ENCODE data around the gene TRIM14. TPM values are rescaled to one million over a fixed set of nuclear protein-coding genes. Genes with fewer than 3 reads are reported as not detected.
"Not testable (repeated sequence)": the region's sequence is repeated elsewhere in the genome, so short reads cannot be mapped to it uniquely, and the experiment has no call there.

TRIM14 gene
- total RNA-seq, 2 experiments from 2014 or later: 99.4 to 101 TPM

- Mint-ChIP-seq H3K36me3 (ENCODE audit: low read depth) (peaks cover 24% of the 10 kb centered on the region), H3K27ac (peak overlapping the region; percentile 90), H3K4me1 (peaks cover 42% of the 10 kb centered on the region), H3K27me3 (no peaks in the 10 kb centered on the region), H3K9me3 (no peaks in the 10 kb centered on the region), H3K4me3 (peak overlapping the region; percentile 81)
- ChIA-PET CTCF (interaction anchor here (1.6 to 6.7 kb wide), 4 partner anchors 15 to 136 kb away, joined by 4 to 61 read pairs (median 42); partner anchors contain the start of gene TBC1D2), POLR2A (interaction anchor here (0.9 to 7.4 kb wide), 10 partner anchors 9 to 199 kb away, joined by 3 to 221 read pairs (median 4); partner anchors contain the start of genes ANP32B, CORO2A, NANS and TBC1D2)
- DNase-seq: no peak
Observed at GRCh38 chr9:98120476-98120875, 1.5 kb upstream of the TRIM14 start.

GRCh38 chr9:98117984-98118639, 910 bp downstream of the TRIM14 start:
- Mint-ChIP-seq H3K27ac (peak overlapping the region; percentile 90), H3K36me3 (ENCODE audit: low read depth) (peaks cover 29% of the 10 kb centered on the region), H3K9me3 (no peaks in the 10 kb centered on the region), H3K4me1 (peaks cover 56% of the 10 kb centered on the region), H3K27me3 (no peaks in the 10 kb centered on the region), H3K4me3 (peak overlapping the region; percentile 81)
- ChIA-PET CTCF (interaction anchor here (0.6 to 6.7 kb wide), 19 partner anchors 9 to 674 kb away, joined by 3 to 61 read pairs (median 5); partner anchors contain the start of gene TBC1D2), POLR2A (interaction anchor here (0.7 to 7.4 kb wide), 21 partner anchors 11 to 214 kb away, joined by 3 to 221 read pairs (median 8); partner anchors contain the start of genes ANP32B, CORO2A, NANS and TBC1D2)
- DNase-seq: peak; percentile 69

- Mint-ChIP-seq H3K4me1 (peaks cover 60% of the 10 kb centered on the region), H3K4me3 (peak overlapping the region; percentile 81), H3K36me3 (ENCODE audit: low read depth) (peaks cover 32% of the 10 kb centered on the region)
- not testable (repeated sequence) for H3K27ac Mint-ChIP-seq, DNase-seq, H3K27me3 Mint-ChIP-seq, H3K9me3 Mint-ChIP-seq
- CTCF ChIA-PET: interaction anchor here (0.6 to 6.7 kb wide), 8 partner anchors 9 to 146 kb away, joined by 4 to 61 read pairs (median 15); partner anchors contain the start of gene TBC1D2
- POLR2A ChIA-PET: interaction anchor here (2.1 to 7.4 kb wide), 4 partner anchors 11 to 139 kb away, joined by 8 to 221 read pairs (median 52); partner anchors contain the start of genes ANP32B, CORO2A and TBC1D2
Observed at GRCh38 chr9:98117097-98117496, 1.9 kb downstream of the TRIM14 start.

GRCh38 chr9:98109052-98109451, 10.0 kb downstream of the TRIM14 start:
- H3K27me3 Mint-ChIP-seq: no peaks in the 10 kb centered on the region
- peak overlapping the region; percentile 21 for H3K4me3 Mint-ChIP-seq
- CTCF ChIA-PET: interaction anchor here (1.0 to 2.6 kb wide), 5 partner anchors 8 to 53 kb away, joined by 3 to 19 read pairs (median 4); partner anchors contain the start of genes NANS and TRIM14
- DNase-seq: no peak
- H3K36me3 Mint-ChIP-seq (ENCODE audit: low read depth): peaks cover 81% of the 10 kb centered on the region
- H3K4me1 Mint-ChIP-seq: peaks cover 84% of the 10 kb centered on the region
- POLR2A ChIA-PET: interaction anchor here (0.9 to 13.5 kb wide), 10 partner anchors 10 to 189 kb away, joined by 3 to 221 read pairs (median 4); partner anchors contain the start of genes ANP32B, TBC1D2 and TRIM14
- H3K9me3 Mint-ChIP-seq: no peaks in the 10 kb centered on the region
- H3K27ac Mint-ChIP-seq: peak overlapping the region; percentile 93

GRCh38 chr9:98108531-98109031, 10.4 kb downstream of the TRIM14 start:
- peak overlapping the region; percentile 93 for H3K27ac Mint-ChIP-seq
- peaks cover 87% of the 10 kb centered on the region for H3K4me1 Mint-ChIP-seq
- ChIA-PET CTCF (interaction anchor here (0.7 to 2.6 kb wide), 8 partner anchors 9 to 124 kb away, joined by 3 to 19 read pairs (median 4); partner anchors contain the start of genes NANS and TRIM14), POLR2A (interaction anchor here (0.6 to 13.5 kb wide), 9 partner anchors 9 to 188 kb away, joined by 3 to 221 read pairs (median 3); partner anchors contain the start of genes ANP32B, TBC1D2 and TRIM14)
- no peaks in the 10 kb centered on the region for H3K9me3 Mint-ChIP-seq
- no peaks in the 10 kb centered on the region for H3K27me3 Mint-ChIP-seq
- peaks cover 85% of the 10 kb centered on the region for H3K36me3 Mint-ChIP-seq (ENCODE audit: low read depth)
- DNase-seq: peak; percentile 31
- peak overlapping the region; percentile 40 for H3K4me3 Mint-ChIP-seq

- Mint-ChIP-seq H3K4me3 (no peak overlapping the region), H3K36me3 (ENCODE audit: low read depth) (peaks cover 85% of the 10 kb centered on the region), H3K27ac (peak overlapping the region; percentile 93), H3K9me3 (no peaks in the 10 kb centered on the region), H3K27me3 (no peaks in the 10 kb centered on the region), H3K4me1 (peaks cover 84% of the 10 kb centered on the region)
- POLR2A ChIA-PET: interaction anchor here (0.6 to 13.5 kb wide), 8 partner anchors 8 to 187 kb away, joined by 3 to 221 read pairs (median 4); partner anchors contain the start of genes ANP32B, TBC1D2 and TRIM14
- CTCF ChIA-PET: interaction anchor here (0.7 to 2.6 kb wide), 7 partner anchors 9 to 123 kb away, joined by 3 to 19 read pairs (median 4); partner anchors contain the start of gene TRIM14
- no peak for DNase-seq
Observed at GRCh38 chr9:98107926-98108325, 11.1 kb downstream of the TRIM14 start.

- Mint-ChIP-seq H3K27me3 (no peaks in the 10 kb centered on the region), H3K9me3 (no peaks in the 10 kb centered on the region), H3K27ac (peak overlapping the region; percentile 80), H3K36me3 (ENCODE audit: low read depth) (peaks cover 75% of the 10 kb centered on the region), H3K4me3 (no peak overlapping the region), H3K4me1 (peaks cover 91% of the 10 kb centered on the region)
- CTCF ChIA-PET: interaction anchor here (4.2 kb wide), 1 partner anchor 14 kb away, joined by 38 read pairs; the partner anchor contains the start of gene TRIM14
- POLR2A ChIA-PET: interaction anchor here (1.2 to 13.5 kb wide), 4 partner anchors 14 to 122 kb away, joined by 3 to 221 read pairs (median 4); partner anchors contain the start of genes ANP32B and TRIM14
- DNase-seq: no peak
Observed at GRCh38 chr9:98105006-98105405, 14.0 kb downstream of the TRIM14 start.

GRCh38 chr9:98104445-98104881, 14.6 kb downstream of the TRIM14 start:
- Mint-ChIP-seq H3K36me3 (ENCODE audit: low read depth) (peaks cover 75% of the 10 kb centered on the region), H3K4me1 (peaks cover 91% of the 10 kb centered on the region), H3K27me3 (no peaks in the 10 kb centered on the region), H3K9me3 (no peaks in the 10 kb centered on the region), H3K27ac (peak overlapping the region; percentile 80), H3K4me3 (no peak overlapping the region)
- POLR2A ChIA-PET: interaction anchor here (0.6 to 13.5 kb wide), 6 partner anchors 15 to 200 kb away, joined by 3 to 221 read pairs (median 4); partner anchors contain the start of genes TBC1D2 and TRIM14
- no peak for DNase-seq
- CTCF ChIA-PET: interaction anchor here (0.6 to 4.2 kb wide), 2 partner anchors 14 to 874 kb away, joined by 5 to 38 read pairs; partner anchors contain the start of gene TRIM14

GRCh38 chr9:98101868-98102273, 17.2 kb downstream of the TRIM14 start:
- Mint-ChIP-seq H3K27me3 (no peaks in the 10 kb centered on the region), H3K4me3 (peak overlapping the region; percentile 70), H3K4me1 (peaks cover 87% of the 10 kb centered on the region), H3K27ac (peak overlapping the region; percentile 97), H3K36me3 (ENCODE audit: low read depth) (peaks cover 70% of the 10 kb centered on the region), H3K9me3 (no peaks in the 10 kb centered on the region)
- ChIA-PET POLR2A (interaction anchor here (0.7 to 13.5 kb wide), 19 partner anchors 8 to 197 kb away, joined by 3 to 221 read pairs (median 4); partner anchors contain the start of genes ANP32B, NANS, TBC1D2 and TRIM14), CTCF (interaction anchor here (0.9 to 5.2 kb wide), 19 partner anchors 9 to 179 kb away, joined by 3 to 61 read pairs (median 5); partner anchors contain the start of genes NANS, TBC1D2 and TRIM14)
- DNase-seq: peak; percentile 90

GRCh38 chr9:98101416-98101815, 17.6 kb downstream of the TRIM14 start:
- peaks cover 86% of the 10 kb centered on the region for H3K4me1 Mint-ChIP-seq
- no peaks in the 10 kb centered on the region for H3K27me3 Mint-ChIP-seq
- CTCF ChIA-PET: interaction anchor here (0.9 to 5.2 kb wide), 19 partner anchors 9 to 179 kb away, joined by 3 to 61 read pairs (median 5); partner anchors contain the start of genes NANS, TBC1D2 and TRIM14
- H3K4me3 Mint-ChIP-seq: peak overlapping the region; percentile 31
- H3K9me3 Mint-ChIP-seq: no peaks in the 10 kb centered on the region
- POLR2A ChIA-PET: interaction anchor here (0.7 to 13.5 kb wide), 19 partner anchors 8 to 197 kb away, joined by 3 to 221 read pairs (median 4); partner anchors contain the start of genes ANP32B, NANS, TBC1D2 and TRIM14
- no peak for DNase-seq
- peak overlapping the region; percentile 97 for H3K27ac Mint-ChIP-seq
- H3K36me3 Mint-ChIP-seq (ENCODE audit: low read depth): peaks cover 70% of the 10 kb centered on the region

- Mint-ChIP-seq H3K36me3 (ENCODE audit: low read depth) (peaks cover 70% of the 10 kb centered on the region), H3K9me3 (no peaks in the 10 kb centered on the region), H3K27ac (peak overlapping the region; percentile 89), H3K4me3 (peak overlapping the region; percentile 17), H3K27me3 (no peaks in the 10 kb centered on the region), H3K4me1 (peaks cover 79% of the 10 kb centered on the region)
- ChIA-PET POLR2A (interaction anchor here (2.1 to 13.5 kb wide), 5 partner anchors 9 to 156 kb away, joined by 7 to 221 read pairs (median 18); partner anchors contain the start of genes TBC1D2 and TRIM14), CTCF (interaction anchor here (1.2 to 5.2 kb wide), 4 partner anchors 19 to 164 kb away, joined by 4 to 61 read pairs (median 9); partner anchors contain the start of genes TBC1D2 and TRIM14)
- DNase-seq: no peak
Observed at GRCh38 chr9:98100456-98100855, 18.6 kb downstream of the TRIM14 start.
